Measurements from ENCODE around the gene WBP1L.
A peak's percentile ranks its signal among the peaks of the same experiment; 100 is the strongest.
"Not testable (repeated sequence)": the region's sequence is repeated elsewhere in the genome, so short reads cannot be mapped to it uniquely, and the experiment has no call there.

Gene WBP1L

GRCh38 chr10:102726274-102726673 is 17.5 kb upstream of the WBP1L start:
- DNase-seq = no peak

- no peak for DNase-seq
Observed at GRCh38 chr10:102727037-102727818, 16.5 kb upstream of the WBP1L start.

- peak; percentile 27 for DNase-seq
Observed at GRCh38 chr10:102729029-102730026, 14.4 kb upstream of the WBP1L start.

- DNase-seq = no peak
Observed at GRCh38 chr10:102731222-102731800, 12.4 kb upstream of the WBP1L start.

- DNase-seq = no peak
Observed at GRCh38 chr10:102732661-102733060, 11.1 kb upstream of the WBP1L start.

- no peak for DNase-seq
Observed at GRCh38 chr10:102735065-102735562, 8.6 kb upstream of the WBP1L start.

GRCh38 chr10:102738692-102739121 is 5.0 kb upstream of the WBP1L start:
- no peak for DNase-seq

GRCh38 chr10:102740229-102740628 is 3.5 kb upstream of the WBP1L start:
- DNase-seq = no peak

GRCh38 chr10:102741726-102742237 is 2.0 kb upstream of the WBP1L start:
- no peak for DNase-seq

- not testable (repeated sequence) for DNase-seq
Observed at GRCh38 chr10:102742313-102742712, 1.4 kb upstream of the WBP1L start.

- DNase-seq = no peak
Observed at GRCh38 chr10:102743078-102743587, 615 bp upstream of the WBP1L start.

GRCh38 chr10:102744374-102745051 is 765 bp downstream of the WBP1L start:
- DNase-seq = no peak

GRCh38 chr10:102745157-102745556 is 1.4 kb downstream of the WBP1L start:
- no peak for DNase-seq

- DNase-seq = no peak
Observed at GRCh38 chr10:102752266-102752930, 8.7 kb downstream of the WBP1L start.

- no peak for DNase-seq
Observed at GRCh38 chr10:102752934-102753664, 9.4 kb downstream of the WBP1L start.

- DNase-seq = no peak
Observed at GRCh38 chr10:102753718-102754117, 10.0 kb downstream of the WBP1L start.

GRCh38 chr10:102757323-102757722 is 13.6 kb downstream of the WBP1L start:
- no peak for DNase-seq

GRCh38 chr10:102758240-102758932 is 14.6 kb downstream of the WBP1L start:
- no peak for DNase-seq

GRCh38 chr10:102758933-102759262 is 15.2 kb downstream of the WBP1L start:
- not testable (repeated sequence) for DNase-seq

Data from activated T-cell treated with anti-CD3 and anti-CD28 coated beads for 4 hours (primary cell).